Measurements from ENCODE around the gene LRRC49.

The LRRC49 gene

DNA sequence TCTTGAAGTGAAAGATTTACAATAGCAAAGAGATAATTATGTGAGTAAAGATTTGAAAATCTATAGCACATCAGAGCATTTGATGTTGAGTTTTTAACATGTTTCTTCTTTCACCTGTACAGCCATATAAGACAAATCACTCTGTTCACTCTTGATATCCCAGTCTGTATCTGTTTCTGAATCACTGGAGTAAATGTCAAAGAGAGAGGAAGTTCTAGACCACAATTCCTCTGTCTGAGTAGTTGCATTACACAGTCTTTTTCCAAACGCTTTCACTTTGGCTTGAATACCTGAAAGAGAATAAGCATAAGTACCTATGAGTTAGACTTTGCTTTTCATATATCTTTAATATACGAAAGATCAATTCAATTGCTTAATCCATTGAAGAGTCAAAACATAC is 10.3 kb upstream of the LRRC49 start:
- H3K18ac ChIP-seq (ENCODE audit: low read depth in 1 of 2, low read length in 2 of 2), result no peak overlapping the region
- H2AK5ac ChIP-seq (ENCODE audit: low read length, severe bottlenecking), result no peak overlapping the region

GRCh38 chr15:70892912-70893560 is 410 bp downstream of the LRRC49 start:
- no peak overlapping the region for H2BK120ac ChIP-seq (ENCODE audit: low read depth, low read length)
- H3K4me2 ChIP-seq (ENCODE audit: low read length, poor library complexity, severe bottlenecking), result peak overlapping the region; percentile 81
- no peak overlapping the region for H2AK5ac ChIP-seq (ENCODE audit: low read length, severe bottlenecking)
- peak overlapping the region; percentile 98 for H2AFZ ChIP-seq (ENCODE audit: low read depth, low read length)
- H4K8ac ChIP-seq (ENCODE audit: low read length), result peak overlapping the region; percentile 35
- H2BK15ac ChIP-seq (ENCODE audit: low read depth, poor library complexity, severe bottlenecking), result no peak overlapping the region
- DNase-seq, result peak; percentile 75
- H3K27me3 ChIP-seq (ENCODE audit: control insufficient read depth in 1 of 2, insufficient read depth in 1 of 2, low read length in 2 of 2), result no peaks in the 10 kb centered on the region
- H3K23ac ChIP-seq (ENCODE audit: low read length in 2 of 2), result no peak overlapping the region
- no peak overlapping the region for H3K4ac ChIP-seq (ENCODE audit: low read depth in 1 of 2, low read length in 2 of 2)
- no peak overlapping the region for H2BK5ac ChIP-seq (ENCODE audit: low read depth, low read length, poor library complexity, severe bottlenecking)
- H3K14ac ChIP-seq (ENCODE audit: low read length in 2 of 2), result no peak overlapping the region
- peaks cover 9% of the 10 kb centered on the region for H3K79me1 ChIP-seq (replicated peaks; ENCODE audit: low read length, poor library complexity, severe bottlenecking)
- peak overlapping the region; percentile 75 to 89 for H3K4me3 ChIP-seq (ENCODE audit: insufficient read depth in 1 of 2, low read depth in 1 of 2, low read length in 2 of 2)
- H3K9ac ChIP-seq (ENCODE audit: low read length), result peak overlapping the region; percentile 89
- no peaks in the 10 kb centered on the region for H3K36me3 ChIP-seq (ENCODE audit: control insufficient read depth in 1 of 2, insufficient read depth in 2 of 2, low read depth in 1 of 2, low read length in 2 of 2)
- H3K4me1 ChIP-seq (ENCODE audit: control insufficient read depth, insufficient read depth, low read depth, low read length), result peaks cover 5% of the 10 kb centered on the region
- H3K9me3 ChIP-seq (ENCODE audit: control insufficient read depth, low read length), result no peaks in the 10 kb centered on the region
- peak overlapping the region; percentile 49 for H3K27ac ChIP-seq (ENCODE audit: low read length, poor library complexity, severe bottlenecking)
- H3K18ac ChIP-seq (ENCODE audit: low read depth in 1 of 2, low read length in 2 of 2), result no peak overlapping the region
- H2BK12ac ChIP-seq (ENCODE audit: low read length in 2 of 2), result no peak overlapping the region
- H4K91ac ChIP-seq (ENCODE audit: low read length), result no peak overlapping the region
- WGBS, result 6% methylated on average over 8 of the region's 10 CpGs

More for the DNA sequence above, 10.3 kb upstream of the LRRC49 start:
- H4K91ac ChIP-seq (ENCODE audit: low read length), result no peak overlapping the region
- no peak overlapping the region for H2BK120ac ChIP-seq (ENCODE audit: low read depth, low read length)
- H3K4me2 ChIP-seq (ENCODE audit: low read length, poor library complexity, severe bottlenecking), result no peak overlapping the region
- H3K36me3 ChIP-seq (ENCODE audit: control insufficient read depth in 1 of 2, insufficient read depth in 2 of 2, low read depth in 1 of 2, low read length in 2 of 2), result no peaks in the 10 kb centered on the region
- H2AFZ ChIP-seq (ENCODE audit: low read depth, low read length), result no peak overlapping the region
- WGBS, result 100% methylated on average over 1 of the region's 2 CpGs
- H3K4me3 ChIP-seq (ENCODE audit: insufficient read depth in 1 of 2, low read depth in 1 of 2, low read length in 2 of 2), result no peak overlapping the region
- no peak overlapping the region for H3K23ac ChIP-seq (ENCODE audit: low read length in 2 of 2)
- H2BK15ac ChIP-seq (ENCODE audit: low read depth, poor library complexity, severe bottlenecking), result no peak overlapping the region
- H2BK12ac ChIP-seq (ENCODE audit: low read length in 2 of 2), result no peak overlapping the region
- DNase-seq, result no peak
- no peak overlapping the region for H2BK5ac ChIP-seq (ENCODE audit: low read depth, low read length, poor library complexity, severe bottlenecking)
- H4K8ac ChIP-seq (ENCODE audit: low read length), result no peak overlapping the region
- H3K79me1 ChIP-seq (replicated peaks; ENCODE audit: low read length, poor library complexity, severe bottlenecking), result no peaks in the 10 kb centered on the region
- H3K4ac ChIP-seq (ENCODE audit: low read depth in 1 of 2, low read length in 2 of 2), result no peak overlapping the region
- H3K9ac ChIP-seq (ENCODE audit: low read length), result no peak overlapping the region
- H3K9me3 ChIP-seq (ENCODE audit: control insufficient read depth, low read length), result no peaks in the 10 kb centered on the region
- H3K27ac ChIP-seq (ENCODE audit: low read length, poor library complexity, severe bottlenecking), result no peak overlapping the region
- H3K4me1 ChIP-seq (ENCODE audit: control insufficient read depth, insufficient read depth, low read depth, low read length), result peaks cover 2% of the 10 kb centered on the region
- no peak overlapping the region for H3K14ac ChIP-seq (ENCODE audit: low read length in 2 of 2)
- no peaks in the 10 kb centered on the region for H3K27me3 ChIP-seq (ENCODE audit: control insufficient read depth in 1 of 2, insufficient read depth in 1 of 2, low read length in 2 of 2)

- Histone ChIP-seq H3K14ac (ENCODE audit: low read length in 2 of 2) (no peak overlapping the region), H2BK120ac (ENCODE audit: low read depth, low read length) (peak overlapping the region; percentile 83), H4K91ac (ENCODE audit: low read length) (no peak overlapping the region), H3K4ac (ENCODE audit: low read depth in 1 of 2, low read length in 2 of 2) (peak overlapping the region in 1 of 2 experiments; percentile 97), H2BK5ac (ENCODE audit: low read depth, low read length, poor library complexity, severe bottlenecking) (no peak overlapping the region), H2BK12ac (ENCODE audit: low read length in 2 of 2) (peak overlapping the region in 1 of 2 experiments; percentile 97), H3K79me1 (replicated peaks; ENCODE audit: low read length, poor library complexity, severe bottlenecking) (no peaks in the 10 kb centered on the region), H3K36me3 (ENCODE audit: control insufficient read depth in 1 of 2, insufficient read depth in 2 of 2, low read depth in 1 of 2, low read length in 2 of 2) (peaks cover 0 to 11% of the 10 kb centered on the region in 2 experiments), H3K23ac (ENCODE audit: low read length in 2 of 2) (no peak overlapping the region), H2AFZ (ENCODE audit: low read depth, low read length) (peak overlapping the region; percentile 33), H3K9me3 (ENCODE audit: control insufficient read depth, low read length) (no peaks in the 10 kb centered on the region), H3K27ac (ENCODE audit: low read length, poor library complexity, severe bottlenecking) (peak overlapping the region; percentile 9), H3K4me1 (ENCODE audit: control insufficient read depth, insufficient read depth, low read depth, low read length) (peaks cover 2% of the 10 kb centered on the region), H2BK15ac (ENCODE audit: low read depth, poor library complexity, severe bottlenecking) (no peak overlapping the region), H3K9ac (ENCODE audit: low read length) (no peak overlapping the region), H3K18ac (ENCODE audit: low read depth in 1 of 2, low read length in 2 of 2) (peak overlapping the region; percentile 67 to 82), H3K4me2 (ENCODE audit: low read length, poor library complexity, severe bottlenecking) (no peak overlapping the region), H3K27me3 (ENCODE audit: control insufficient read depth in 1 of 2, insufficient read depth in 1 of 2, low read length in 2 of 2) (no peaks in the 10 kb centered on the region), H2AK5ac (ENCODE audit: low read length, severe bottlenecking) (no peak overlapping the region), H3K4me3 (ENCODE audit: insufficient read depth in 1 of 2, low read depth in 1 of 2, low read length in 2 of 2) (no peak overlapping the region), H4K8ac (ENCODE audit: low read length) (peak overlapping the region; percentile 93)
- DNase-seq, result peak; percentile 83
- WGBS, result 82% methylated on average over 1 of the region's 1 CpG
Measured at GRCh38 chr15:70902107-70902506, 9.5 kb downstream of the LRRC49 start.

GRCh38 chr15:70906842-70907241 is 14.2 kb downstream of the LRRC49 start:
- H4K91ac ChIP-seq (ENCODE audit: low read length), result no peak overlapping the region
- H3K4me3 ChIP-seq (ENCODE audit: insufficient read depth in 1 of 2, low read depth in 1 of 2, low read length in 2 of 2), result no peak overlapping the region
- H2AFZ ChIP-seq (ENCODE audit: low read depth, low read length), result no peak overlapping the region
- no peak overlapping the region for H2AK5ac ChIP-seq (ENCODE audit: low read length, severe bottlenecking)
- H3K9me3 ChIP-seq (ENCODE audit: control insufficient read depth, low read length), result peaks cover 17% of the 10 kb centered on the region
- no peak overlapping the region for H3K9ac ChIP-seq (ENCODE audit: low read length)
- no peak overlapping the region for H2BK15ac ChIP-seq (ENCODE audit: low read depth, poor library complexity, severe bottlenecking)
- H2BK5ac ChIP-seq (ENCODE audit: low read depth, low read length, poor library complexity, severe bottlenecking), result no peak overlapping the region
- H3K18ac ChIP-seq (ENCODE audit: low read depth in 1 of 2, low read length in 2 of 2), result no peak overlapping the region
- H3K14ac ChIP-seq (ENCODE audit: low read length in 2 of 2), result no peak overlapping the region
- no peak overlapping the region for H3K23ac ChIP-seq (ENCODE audit: low read length in 2 of 2)
- H3K4me2 ChIP-seq (ENCODE audit: low read length, poor library complexity, severe bottlenecking), result no peak overlapping the region
- H3K27ac ChIP-seq (ENCODE audit: low read length, poor library complexity, severe bottlenecking), result no peak overlapping the region
- no peak overlapping the region for H3K4ac ChIP-seq (ENCODE audit: low read depth in 1 of 2, low read length in 2 of 2)
- H2BK120ac ChIP-seq (ENCODE audit: low read depth, low read length), result no peak overlapping the region
- H3K79me1 ChIP-seq (replicated peaks; ENCODE audit: low read length, poor library complexity, severe bottlenecking), result no peaks in the 10 kb centered on the region
- H3K4me1 ChIP-seq (ENCODE audit: control insufficient read depth, insufficient read depth, low read depth, low read length), result peaks cover 2% of the 10 kb centered on the region
- no peak overlapping the region for H2BK12ac ChIP-seq (ENCODE audit: low read length in 2 of 2)
- H3K27me3 ChIP-seq (ENCODE audit: control insufficient read depth in 1 of 2, insufficient read depth in 1 of 2, low read length in 2 of 2), result no peaks in the 10 kb centered on the region
- peaks cover 2 to 25% of the 10 kb centered on the region in 2 experiments for H3K36me3 ChIP-seq (ENCODE audit: control insufficient read depth in 1 of 2, insufficient read depth in 2 of 2, low read depth in 1 of 2, low read length in 2 of 2)
- no peak overlapping the region for H4K8ac ChIP-seq (ENCODE audit: low read length)
- DNase-seq, result no peak
